GM12878 (cell line): ENCODE data around the gene SRGAP1. TPM values are rescaled to one million over a fixed set of nuclear protein-coding genes. Genes with fewer than 3 reads are reported as not detected.

Experiments used
- ATAC-seq: fragments of 200-7000 bp; cut with Tn5 transposase; 3 replicates; pipeline ENCODE4 v1.9.1; 2020; ENCODE audit warnings: mild to moderate bottlenecking, moderate library complexity
- BruUV-seq: library from RNA; stranded (reverse); fragments of 400-500 nt; replicated peaks from 2 replicates; lab custom pipeline; 2021; lab: Mats Ljungman, UMichigan
- CTCF ChIA-PET: fragments of 300-600 bp; sonication (Branson Sonifier 250); formaldehyde crosslinking; extraction: SDS; loops from one replicate; lab custom pipeline; 2021; ENCODE audit warnings: inconsistent platforms; lab: Yijun Ruan, JAX
- POLR2A ChIA-PET: fragments of 350-600 bp; formaldehyde crosslinking; extraction: SDS; loops from one replicate; lab custom pipeline; 2021; ENCODE audit warnings: inconsistent platforms; lab: Charles Lee
- RAD21 ChIA-PET: fragments of 300-600 bp; sonication (Branson Sonifier 250); formaldehyde crosslinking; loops from one replicate; lab custom pipeline; 2023; ENCODE audit warnings: antibody characterized with exemption; ENCODE audit not compliant: unreplicated experiment; lab: Charles Lee
- SMC1A ChIA-PET: fragments of 300-600 bp; sonication (Branson Sonifier 250); formaldehyde crosslinking; loops from one replicate; lab custom pipeline; 2023; ENCODE audit not compliant: unreplicated experiment, uncharacterized antibody; lab: Charles Lee
- DNase-seq: peaks from one replicate; pipeline ENCODE4 v3.0.0-alpha.2; 2011; ENCODE audit warnings: low read depth, low spot score
- FAIRE-seq: peaks from 3 replicates; lab custom pipeline; 2011; peaks lifted over from hg19 to GRCh38; lab: Jason Lieb, UNC
- H2AFZ ChIP-seq: 2 replicates; pipeline ENCODE4 v1.6.0; 2011; ENCODE audit warnings: low read depth, low read length, control low read depth; ENCODE audit not compliant: control insufficient read depth
- H3K27ac ChIP-seq: 2 replicates; pipeline ENCODE4 v1.5.1; 2011; ENCODE audit warnings: control low read depth; ENCODE audit not compliant: control insufficient read depth, insufficient read depth
- H3K27me3 ChIP-seq, 2 experiments: replicated peaks in 1 of 2; 2 replicates each; pipeline versions ENCODE4 v1.6.0 to v1.6.1; 2011; ENCODE audit warnings: low read length in 1 of 2; ENCODE audit not compliant: control insufficient read depth in 2 of 2, insufficient read depth in 2 of 2
- H3K36me3 ChIP-seq, 2 experiments: 2 replicates each; pipeline ENCODE4 v1.5.1; 2011; ENCODE audit warnings: low read length in 1 of 2; ENCODE audit not compliant: control insufficient read depth in 2 of 2, insufficient read depth in 2 of 2
- H3K4me1 ChIP-seq: 2 replicates; pipeline ENCODE4 v1.6.1; 2011; ENCODE audit warnings: mild to moderate bottlenecking, low read length, moderate library complexity, mixed read lengths; ENCODE audit not compliant: control insufficient read depth, insufficient read depth
- H3K4me2 ChIP-seq: 2 replicates; pipeline ENCODE4 v1.6.0; 2011; ENCODE audit warnings: control low read depth; ENCODE audit not compliant: control insufficient read depth, insufficient read depth
- H3K4me3 ChIP-seq: fragments of 200-600 bp; sonication (generic); 2 replicates; pipeline ENCODE4 v1.5.1; 2016
- H3K79me2 ChIP-seq: 2 replicates; pipeline ENCODE4 v1.6.0; 2011; ENCODE audit warnings: low read length; ENCODE audit not compliant: control insufficient read depth, insufficient read depth
- H3K9ac ChIP-seq: 2 replicates; pipeline ENCODE4 v1.8.0; 2011; ENCODE audit warnings: low read length, control low read depth, mixed read lengths; ENCODE audit not compliant: control insufficient read depth, insufficient read depth
- H3K9me3 ChIP-seq: replicated peaks from 3 replicates; pipeline ENCODE4 v1.5.1; 2011; ENCODE audit warnings: mild to moderate bottlenecking, low read length; ENCODE audit not compliant: control insufficient read depth, insufficient read depth
- H4K20me1 ChIP-seq: 2 replicates; pipeline ENCODE4 v1.6.0; 2011; ENCODE audit not compliant: control insufficient read depth, insufficient read depth
- ATF3 ChIP-seq: IDR thresholded peaks from 2 replicates; pipeline ENCODE4 v1.6.1; 2011; ENCODE audit warnings: low read depth, mild to moderate bottlenecking, low read length, moderate library complexity, borderline replicate concordance; ENCODE audit errors: extremely low read depth
- CREB1 ChIP-seq: IDR thresholded peaks from 2 replicates; pipeline ENCODE4 v1.6.1; 2012; ENCODE audit warnings: low read depth, mild to moderate bottlenecking, inconsistent platforms
- CUX1 ChIP-seq: IDR thresholded peaks from 2 replicates; pipeline ENCODE4 v1.6.1; 2012; ENCODE audit warnings: improper control_type of control experiment, low read depth, low read length; ENCODE audit not compliant: insufficient replicate concordance
- NR2C2 ChIP-seq: IDR thresholded peaks from 2 replicates; pipeline ENCODE4 v1.6.1; 2011; ENCODE audit warnings: borderline replicate concordance, low read depth; ENCODE audit not compliant: control insufficient read depth, insufficient read length
- PAX5 ChIP-seq: IDR thresholded peaks from 2 replicates; pipeline ENCODE4 v1.6.1; 2011; ENCODE audit warnings: low read depth, low read length, borderline replicate concordance
- SMAD5 ChIP-seq: IDR thresholded peaks from 2 replicates; pipeline ENCODE4 v1.6.1; 2016; ENCODE audit warnings: antibody characterized with exemption, low read depth
- SMARCA5 ChIP-seq: fragments of 450-650 bp; IDR thresholded peaks from 2 replicates; pipeline ENCODE4 v1.6.1; 2017; ENCODE audit warnings: mild to moderate bottlenecking
- SPI1 ChIP-seq: IDR thresholded peaks from 2 replicates; pipeline ENCODE4 v1.6.1; 2011; ENCODE audit warnings: low read depth, mild to moderate bottlenecking, low read length, moderate library complexity, borderline replicate concordance; ENCODE audit not compliant: insufficient read depth
- ZBTB11 ChIP-seq: fragments of 450-650 bp; formaldehyde crosslinking; IDR thresholded peaks from 2 replicates; pipeline ENCODE4 v1.5.0; 2022; ENCODE audit warnings: mild to moderate bottlenecking, missing genetic modification characterization
- ZNF207 ChIP-seq: fragments of 450-650 bp; IDR thresholded peaks from 2 replicates; pipeline ENCODE4 v1.6.1; 2014; ENCODE audit warnings: antibody characterized with exemption, mild to moderate bottlenecking, borderline replicate concordance
- ZSCAN29 ChIP-seq: fragments of 450-650 bp; IDR thresholded peaks from 2 replicates; pipeline ENCODE4 v1.6.1; 2017; ENCODE audit warnings: mild to moderate bottlenecking, moderate library complexity
- WGBS: methylation state at CpG from one replicate; pipeline ENCODE4 v1.1.6; 2016; ENCODE audit warnings: low lambda C conversion rate; ENCODE audit not compliant: insufficient replicate concordance, insufficient coverage; ENCODE audit errors: missing lambda C conversion rate; 5-methylcytosine and 5-hydroxymethylcytosine counted together
- in situ Hi-C: fragments of 300-500 bp; cut with MboI; formaldehyde crosslinking; loops from 9 replicates; pipeline ENCODE4 v1.14.3; 2018; ENCODE audit warnings: mixed read lengths
- intact Hi-C: fragments of 100-400 bp; cut with micrococcal nuclease; formaldehyde crosslinking; loops from one replicate; pipeline ENCODE4 v1.14.2; 2022; ENCODE audit not compliant: unreplicated experiment
- polyA plus RNA-seq, 11 experiments: library from polyadenylated mRNA; depleted of rRNA in 4 of 11; unstranded in 6 of 11; stranded (reverse) in 5 of 11; fragments of >200 nt; fragmentation: Nextera tagmentation in 4 of 11; fragmentation: Illumina TruSeq in 1 of 11; extraction: Ambion mirVana in 4 of 11; extraction: Trizol in 1 of 11; gene quantifications; 1 replicate in 1 of 11; 2 replicates in 10 of 11; pipeline versions ENCODE4 v1.2.1 to v1.2.3, GENCODE V29; 2011 to 2016; ENCODE audit warnings: inconsistent platforms in 2 of 11, missing spikeins in 2 of 11, low read depth in 1 of 11
- total RNA-seq, 4 experiments: library from RNA; depleted of rRNA in 3 of 4; stranded (reverse); fragments of >200 nt in 3 of 4; fragmentation: Illumina TruSeq in 1 of 4; extraction: Trizol in 1 of 4; gene quantifications; 2 replicates each; pipeline versions ENCODE4 v1.2.1 to v1.2.3, GENCODE V29; 2013 to 2021

Gene SRGAP1
- total and polyA plus RNA-seq, 10 of the 15 experiments (the other 5 are each of a cell fraction or from before 2014, with no cell fraction given): 0.16 to 0.85 (median 0.46) TPM

- TF ChIP-seq ZNF207: no peak
Measured at GRCh38 chr12:63919756-63920155, 75.3 kb downstream of the SRGAP1 start (continued).

- H3K4me2 ChIP-seq: no peak overlapping the region
- no peaks in the 10 kb centered on the region for H3K79me2 ChIP-seq
- POLR2A ChIA-PET: no interaction called here
- H3K27me3 ChIP-seq: no peaks in the 10 kb centered on the region
- H4K20me1 ChIP-seq: no peaks in the 10 kb centered on the region
- in situ Hi-C loops: no loop called here
- no peak for ATAC-seq
- H2AFZ ChIP-seq: no peak overlapping the region
- H3K4me3 ChIP-seq: no peak overlapping the region
- BruUV-seq: no TSS peak
- DNase-seq: no peak
- RAD21 ChIA-PET: no interaction called here
- H3K36me3 ChIP-seq: no peaks in the 10 kb centered on the region
- no peaks in the 10 kb centered on the region for H3K9me3 ChIP-seq
- SMC1A ChIA-PET: interaction anchor here (0.6 to 1.2 kb wide), 3 partner anchors 8 to 40 kb away, joined by 3 to 4 read pairs (median 3); no protein-coding TSS in a partner anchor
- intact Hi-C loops: no loop called here
- CTCF ChIA-PET: interaction anchor here (0.7 kb wide), 1 partner anchor 76 kb away, joined by 3 read pairs; the partner anchor contains the start of gene SRGAP1
- H3K4me1 ChIP-seq: peaks cover 9% of the 10 kb centered on the region
- FAIRE-seq: no peak
- WGBS: 23% methylated on average over 6 of the region's 6 CpGs
- H3K27ac ChIP-seq: no peak overlapping the region
- no peak overlapping the region for H3K9ac ChIP-seq
- no peak for TF ChIP-seq ZBTB11 (CRISPR knock-in tag)
- no peak for TF ChIP-seq CUX1
- TF ChIP-seq CREB1: no peak
- no peak for TF ChIP-seq ATF3
- TF ChIP-seq NR2C2: no peak
- TF ChIP-seq ZSCAN29: no peak
- TF ChIP-seq PAX5: no peak
- no peak for TF ChIP-seq SPI1
- TF ChIP-seq SMARCA5: no peak
- TF ChIP-seq SMAD5: no peak
Measured at GRCh38 chr12:63921157-63921556, 76.7 kb downstream of the SRGAP1 start.
